HepG2 (cell line): ENCODE measurements around the gene GREM1. TPM values are rescaled to one million over a fixed set of nuclear protein-coding genes. Genes with fewer than 3 reads are reported as not detected.

Experiments
- BCL6 ChIP-seq: IDR thresholded peaks from 2 replicates; pipeline ENCODE4 v1.6.1; 2016; ENCODE audit warnings: missing genetic modification reagents, missing compliant biosample characterization
- CC2D1A ChIP-seq: sonication (generic); formaldehyde crosslinking; IDR thresholded peaks from 2 replicates; pipeline ENCODE4 v1.8.1; 2023; ENCODE audit warnings: mild to moderate bottlenecking, missing genetic modification reagents
- EZH2 ChIP-seq: conservative IDR thresholded peaks from 2 replicates; pipeline ENCODE4 v1.6.1; 2012; ENCODE audit warnings: mild to moderate bottlenecking, low read depth, low read length, moderate library complexity
- GFI1 ChIP-seq: sonication (generic); formaldehyde crosslinking; IDR thresholded peaks from 2 replicates; pipeline ENCODE4 v1.5.0; 2020; ENCODE audit warnings: missing genetic modification reagents, mild to moderate bottlenecking, borderline replicate concordance
- HNF4G ChIP-seq, 2 experiments: sonication (generic) in 1 of 2; formaldehyde crosslinking in 1 of 2; IDR thresholded peaks; 2 replicates each; pipeline versions ENCODE4 v1.4.0 to v1.6.1; 2011 to 2020; ENCODE audit warnings: borderline replicate concordance in 2 of 2, low read depth in 2 of 2, mild to moderate bottlenecking in 2 of 2, low read length in 1 of 2, missing genetic modification reagents in 1 of 2, moderate library complexity in 1 of 2
- MAFG ChIP-seq: sonication (generic); formaldehyde crosslinking; IDR thresholded peaks from 2 replicates; pipeline ENCODE4 v1.5.1; 2020; ENCODE audit warnings: mild to moderate bottlenecking, missing genetic modification reagents
- MEF2D ChIP-seq: sonication (generic); formaldehyde crosslinking; IDR thresholded peaks from 2 replicates; pipeline ENCODE4 v1.5.1; 2020; ENCODE audit warnings: mild to moderate bottlenecking, missing genetic modification reagents
- ZNF225 ChIP-seq: sonication (generic); formaldehyde crosslinking; IDR thresholded peaks from 2 replicates; pipeline ENCODE4 v1.4.0; 2020; ENCODE audit warnings: mild to moderate bottlenecking, missing genetic modification reagents
- ZNF432 ChIP-seq: sonication (generic); formaldehyde crosslinking; IDR thresholded peaks from 2 replicates; pipeline ENCODE4 v1.5.0; 2020; ENCODE audit warnings: missing genetic modification reagents, mild to moderate bottlenecking, borderline replicate concordance
- ZNF563 ChIP-seq: sonication (generic); formaldehyde crosslinking; IDR thresholded peaks from 2 replicates; pipeline ENCODE4 v1.8.0; 2022; ENCODE audit warnings: mild to moderate bottlenecking, moderate library complexity, missing genetic modification reagents
- ZNF737 ChIP-seq: sonication (generic); formaldehyde crosslinking; IDR thresholded peaks from 2 replicates; pipeline ENCODE4 v1.5.0; 2020; ENCODE audit warnings: missing genetic modification reagents, mild to moderate bottlenecking, borderline replicate concordance
- polyA plus RNA-seq, 8 experiments: library from polyadenylated mRNA; depleted of rRNA in 3 of 8; stranded (reverse) in 7 of 8; unstranded in 1 of 8; fragments of >200 nt; fragmentation: Illumina TruSeq in 4 of 8; extraction: Trizol in 4 of 8; gene quantifications; 2 replicates each; pipeline versions ENCODE4 v1.2.1 to v1.2.3, GENCODE V29; 2011 to 2016; ENCODE audit warnings: low read depth in 4 of 8, missing spikeins in 1 of 8, mixed read lengths in 1 of 8; ENCODE audit not compliant: insufficient read depth in 1 of 8
- total RNA-seq, 5 experiments: library from RNA; depleted of rRNA; stranded (reverse); fragments of >200 nt; fragmentation: Illumina TruSeq; extraction: Trizol; gene quantifications; 2 replicates each; pipeline ENCODE4 v1.2.3, GENCODE V29; 2016; ENCODE audit warnings: low read depth in 1 of 5
- TF ChIP-seq, protein P1 (sequence below): IDR thresholded peaks from 2 replicates; pipeline ENCODE4 v1.4.0; 2020; ENCODE audit warnings: mild to moderate bottlenecking, missing genetic modification reagents
- TF ChIP-seq, protein P2 (sequence below): sonication (generic); formaldehyde crosslinking; IDR thresholded peaks from 2 replicates; pipeline ENCODE4 v1.8.1; 2023; ENCODE audit warnings: missing genetic modification reagents, inconsistent platforms, borderline replicate concordance
- TF ChIP-seq, protein P3 (sequence below): sonication (generic); formaldehyde crosslinking; IDR thresholded peaks from 2 replicates; pipeline ENCODE4 v1.9.0; 2022; ENCODE audit warnings: missing genetic modification reagents, mild to moderate bottlenecking, borderline replicate concordance
- TF ChIP-seq, protein P4 (sequence below): sonication (generic); formaldehyde crosslinking; IDR thresholded peaks from 2 replicates; pipeline ENCODE4 v1.4.0; 2020; ENCODE audit warnings: missing genetic modification reagents
- TF ChIP-seq, protein P5 (sequence below): IDR thresholded peaks from 2 replicates; pipeline ENCODE4 v1.6.1; 2016; ENCODE audit warnings: low read depth, control low read depth

Gene GREM1
- total and polyA plus RNA-seq, 2 of the 13 experiments (the other 11 are each of a cell fraction or from before 2014, with no cell fraction given) = 0.02 to 0.08 TPM

DNA sequence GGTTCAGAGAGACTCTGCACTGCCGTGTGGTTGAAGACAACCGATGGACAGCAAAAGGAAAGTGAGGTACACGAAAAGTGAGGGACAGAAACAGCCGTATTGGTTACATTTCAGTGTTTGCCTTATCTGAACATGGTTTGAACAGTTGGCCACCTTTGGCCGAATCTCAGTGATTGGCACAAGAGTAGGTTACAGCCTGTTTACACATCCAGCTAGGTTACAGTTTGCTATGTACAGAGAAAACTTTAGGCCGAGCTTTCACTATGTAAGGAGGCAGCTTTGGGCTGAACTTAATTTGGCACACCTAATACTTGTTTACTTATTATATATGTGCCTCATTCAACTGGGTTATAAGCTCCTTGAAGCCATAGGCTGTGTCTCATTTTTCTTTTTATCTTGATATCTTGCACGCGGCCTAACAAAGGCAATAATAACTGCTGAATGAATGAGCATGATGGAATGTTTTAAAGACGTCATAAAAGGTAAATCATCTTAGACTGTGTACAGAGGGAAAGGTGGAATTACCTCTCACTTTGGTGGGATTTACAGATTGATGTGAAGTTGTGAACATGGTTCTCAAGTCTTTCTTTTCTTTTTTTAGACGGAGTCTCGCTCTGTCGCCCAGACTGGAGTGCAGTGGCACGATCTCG lies 17.2 kb upstream of the GREM1 start (continued):
- TF ChIP-seq, protein P1, sequence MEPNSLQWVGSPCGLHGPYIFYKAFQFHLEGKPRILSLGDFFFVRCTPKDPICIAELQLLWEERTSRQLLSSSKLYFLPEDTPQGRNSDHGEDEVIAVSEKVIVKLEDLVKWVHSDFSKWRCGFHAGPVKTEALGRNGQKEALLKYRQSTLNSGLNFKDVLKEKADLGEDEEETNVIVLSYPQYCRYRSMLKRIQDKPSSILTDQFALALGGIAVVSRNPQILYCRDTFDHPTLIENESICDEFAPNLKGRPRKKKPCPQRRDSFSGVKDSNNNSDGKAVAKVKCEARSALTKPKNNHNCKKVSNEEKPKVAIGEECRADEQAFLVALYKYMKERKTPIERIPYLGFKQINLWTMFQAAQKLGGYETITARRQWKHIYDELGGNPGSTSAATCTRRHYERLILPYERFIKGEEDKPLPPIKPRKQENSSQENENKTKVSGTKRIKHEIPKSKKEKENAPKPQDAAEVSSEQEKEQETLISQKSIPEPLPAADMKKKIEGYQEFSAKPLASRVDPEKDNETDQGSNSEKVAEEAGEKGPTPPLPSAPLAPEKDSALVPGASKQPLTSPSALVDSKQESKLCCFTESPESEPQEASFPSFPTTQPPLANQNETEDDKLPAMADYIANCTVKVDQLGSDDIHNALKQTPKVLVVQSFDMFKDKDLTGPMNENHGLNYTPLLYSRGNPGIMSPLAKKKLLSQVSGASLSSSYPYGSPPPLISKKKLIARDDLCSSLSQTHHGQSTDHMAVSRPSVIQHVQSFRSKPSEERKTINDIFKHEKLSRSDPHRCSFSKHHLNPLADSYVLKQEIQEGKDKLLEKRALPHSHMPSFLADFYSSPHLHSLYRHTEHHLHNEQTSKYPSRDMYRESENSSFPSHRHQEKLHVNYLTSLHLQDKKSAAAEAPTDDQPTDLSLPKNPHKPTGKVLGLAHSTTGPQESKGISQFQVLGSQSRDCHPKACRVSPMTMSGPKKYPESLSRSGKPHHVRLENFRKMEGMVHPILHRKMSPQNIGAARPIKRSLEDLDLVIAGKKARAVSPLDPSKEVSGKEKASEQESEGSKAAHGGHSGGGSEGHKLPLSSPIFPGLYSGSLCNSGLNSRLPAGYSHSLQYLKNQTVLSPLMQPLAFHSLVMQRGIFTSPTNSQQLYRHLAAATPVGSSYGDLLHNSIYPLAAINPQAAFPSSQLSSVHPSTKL = peak; percentile 47
- TF ChIP-seq ZNF432 (CRISPR knock-in tag) = no peak
- TF ChIP-seq, protein P2, sequence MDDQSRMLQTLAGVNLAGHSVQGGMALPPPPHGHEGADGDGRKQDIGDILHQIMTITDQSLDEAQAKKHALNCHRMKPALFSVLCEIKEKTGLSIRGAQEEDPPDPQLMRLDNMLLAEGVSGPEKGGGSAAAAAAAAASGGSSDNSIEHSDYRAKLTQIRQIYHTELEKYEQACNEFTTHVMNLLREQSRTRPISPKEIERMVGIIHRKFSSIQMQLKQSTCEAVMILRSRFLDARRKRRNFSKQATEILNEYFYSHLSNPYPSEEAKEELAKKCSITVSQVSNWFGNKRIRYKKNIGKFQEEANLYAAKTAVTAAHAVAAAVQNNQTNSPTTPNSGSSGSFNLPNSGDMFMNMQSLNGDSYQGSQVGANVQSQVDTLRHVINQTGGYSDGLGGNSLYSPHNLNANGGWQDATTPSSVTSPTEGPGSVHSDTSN (CRISPR knock-in tag) = no peak
- TF ChIP-seq MEF2D = no peak
- no peak for TF ChIP-seq ZNF737
- 0 out of 2 replicates have a peak, but pooled peaks have one; percentile 22 for TF ChIP-seq BCL6 (CRISPR knock-in tag)
- TF ChIP-seq GFI1 (CRISPR knock-in tag) = peak; percentile 94
- TF ChIP-seq ZNF563 = no peak
- TF ChIP-seq HNF4G (IDR thresholded peaks at IDR 0.05; ENCODE audit: borderline replicate concordance, low read depth, low read length) = peak; percentile 87
- TF ChIP-seq HNF4G (CRISPR knock-in tag; IDR thresholded peaks at IDR 0.05; ENCODE audit: borderline replicate concordance, low read depth) = no peak
- TF ChIP-seq, protein P3, sequence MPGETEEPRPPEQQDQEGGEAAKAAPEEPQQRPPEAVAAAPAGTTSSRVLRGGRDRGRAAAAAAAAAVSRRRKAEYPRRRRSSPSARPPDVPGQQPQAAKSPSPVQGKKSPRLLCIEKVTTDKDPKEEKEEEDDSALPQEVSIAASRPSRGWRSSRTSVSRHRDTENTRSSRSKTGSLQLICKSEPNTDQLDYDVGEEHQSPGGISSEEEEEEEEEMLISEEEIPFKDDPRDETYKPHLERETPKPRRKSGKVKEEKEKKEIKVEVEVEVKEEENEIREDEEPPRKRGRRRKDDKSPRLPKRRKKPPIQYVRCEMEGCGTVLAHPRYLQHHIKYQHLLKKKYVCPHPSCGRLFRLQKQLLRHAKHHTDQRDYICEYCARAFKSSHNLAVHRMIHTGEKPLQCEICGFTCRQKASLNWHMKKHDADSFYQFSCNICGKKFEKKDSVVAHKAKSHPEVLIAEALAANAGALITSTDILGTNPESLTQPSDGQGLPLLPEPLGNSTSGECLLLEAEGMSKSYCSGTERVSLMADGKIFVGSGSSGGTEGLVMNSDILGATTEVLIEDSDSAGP (CRISPR knock-in tag) = no peak
- TF ChIP-seq MAFG (CRISPR knock-in tag) = no peak
- no peak for TF ChIP-seq EZH2
- TF ChIP-seq, protein P4, sequence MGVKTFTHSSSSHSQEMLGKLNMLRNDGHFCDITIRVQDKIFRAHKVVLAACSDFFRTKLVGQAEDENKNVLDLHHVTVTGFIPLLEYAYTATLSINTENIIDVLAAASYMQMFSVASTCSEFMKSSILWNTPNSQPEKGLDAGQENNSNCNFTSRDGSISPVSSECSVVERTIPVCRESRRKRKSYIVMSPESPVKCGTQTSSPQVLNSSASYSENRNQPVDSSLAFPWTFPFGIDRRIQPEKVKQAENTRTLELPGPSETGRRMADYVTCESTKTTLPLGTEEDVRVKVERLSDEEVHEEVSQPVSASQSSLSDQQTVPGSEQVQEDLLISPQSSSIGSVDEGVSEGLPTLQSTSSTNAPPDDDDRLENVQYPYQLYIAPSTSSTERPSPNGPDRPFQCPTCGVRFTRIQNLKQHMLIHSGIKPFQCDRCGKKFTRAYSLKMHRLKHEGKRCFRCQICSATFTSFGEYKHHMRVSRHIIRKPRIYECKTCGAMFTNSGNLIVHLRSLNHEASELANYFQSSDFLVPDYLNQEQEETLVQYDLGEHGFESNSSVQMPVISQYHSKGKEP = no peak
- no peak for TF ChIP-seq ZNF225 (CRISPR knock-in tag)
- TF ChIP-seq CC2D1A (CRISPR knock-in tag) = no peak
- TF ChIP-seq, protein P5, sequence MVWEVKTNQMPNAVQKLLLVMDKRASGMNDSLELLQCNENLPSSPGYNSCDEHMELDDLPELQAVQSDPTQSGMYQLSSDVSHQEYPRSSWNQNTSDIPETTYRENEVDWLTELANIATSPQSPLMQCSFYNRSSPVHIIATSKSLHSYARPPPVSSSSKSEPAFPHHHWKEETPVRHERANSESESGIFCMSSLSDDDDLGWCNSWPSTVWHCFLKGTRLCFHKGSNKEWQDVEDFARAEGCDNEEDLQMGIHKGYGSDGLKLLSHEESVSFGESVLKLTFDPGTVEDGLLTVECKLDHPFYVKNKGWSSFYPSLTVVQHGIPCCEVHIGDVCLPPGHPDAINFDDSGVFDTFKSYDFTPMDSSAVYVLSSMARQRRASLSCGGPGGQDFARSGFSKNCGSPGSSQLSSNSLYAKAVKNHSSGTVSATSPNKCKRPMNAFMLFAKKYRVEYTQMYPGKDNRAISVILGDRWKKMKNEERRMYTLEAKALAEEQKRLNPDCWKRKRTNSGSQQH (CRISPR knock-in tag) = no peak
